Stimulated activated CD4-positive, alpha-beta T cell treated with anti-CD3 and anti-CD28 coated beads, Interleukin-15, amount 100 ng/mL, for 24 hours (primary cell): Measurements from ENCODE around the gene ID2.
"Not testable (repeated sequence)": the region's sequence is repeated elsewhere in the genome, so short reads cannot be mapped to it uniquely, and the experiment has no call there.

Source experiments
- DNase-seq: peaks from one replicate; pipeline ENCODE4 v3.0.0-alpha.2; 2020

Gene ID2

GRCh38 chr2:8691859-8692437 is 10.1 kb downstream of the ID2 start:
- DNase-seq: no peak

DNA sequence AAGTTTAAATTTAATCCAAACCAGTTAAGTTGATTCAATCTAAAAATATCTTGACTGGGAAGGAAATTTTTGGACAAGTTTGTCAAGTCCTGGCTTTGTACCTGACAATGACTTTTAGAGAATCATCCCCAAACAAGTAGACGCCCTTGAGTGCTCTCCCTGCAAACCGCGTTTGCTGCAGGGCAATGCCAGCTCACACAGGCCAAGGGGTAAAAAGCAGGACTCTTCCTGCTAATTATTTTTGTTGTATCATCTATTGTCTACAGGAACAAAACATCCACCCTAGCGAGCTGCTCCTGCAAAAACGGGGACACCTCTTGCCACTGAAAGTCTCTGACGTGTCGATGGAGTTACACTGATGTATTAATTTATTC is 10.9 kb downstream of the ID2 start:
- DNase-seq: no peak

GRCh38 chr2:8693157-8693821 is 11.4 kb downstream of the ID2 start:
- DNase-seq: peak; percentile 63

DNA sequence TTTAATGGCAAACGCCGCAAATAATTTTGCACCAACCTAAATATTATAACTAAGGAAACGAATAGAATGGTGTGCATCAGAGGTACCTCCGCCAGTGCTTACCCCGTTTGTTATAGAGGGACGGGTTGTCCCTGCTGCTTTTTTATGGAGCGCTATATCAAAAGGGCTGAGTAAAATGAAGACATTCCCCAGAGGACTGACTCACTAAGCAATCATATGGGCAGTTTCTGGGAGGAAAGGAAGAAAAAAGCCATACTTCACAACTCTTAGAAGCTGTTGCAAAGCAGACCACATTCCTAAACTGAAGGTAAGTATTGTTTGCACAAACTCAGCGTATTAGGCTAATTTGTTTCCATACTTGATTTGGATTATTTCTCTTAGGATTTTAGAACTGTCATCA is 12.9 kb downstream of the ID2 start:
- no peak for DNase-seq

GRCh38 chr2:8697190-8697589 is 15.3 kb downstream of the ID2 start:
- DNase-seq: no peak

DNA sequence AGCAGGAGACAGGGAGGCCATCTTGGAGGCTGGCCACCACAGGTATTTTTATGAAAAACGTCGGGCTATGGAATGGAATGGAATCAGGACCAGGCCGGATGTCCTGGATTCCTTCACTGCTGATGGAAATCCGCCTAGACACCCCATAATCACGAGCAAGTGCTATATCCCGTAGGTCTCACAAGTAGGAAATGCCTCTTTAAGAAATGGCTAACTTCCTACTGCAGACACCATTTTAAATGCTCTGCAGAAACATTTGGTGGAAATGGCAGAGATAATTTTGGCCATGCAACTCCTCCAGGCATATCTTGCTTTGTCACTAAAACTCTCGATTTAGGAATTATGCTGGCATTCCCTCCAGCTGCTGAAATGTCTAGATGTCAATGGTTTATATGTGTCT is 18.0 kb downstream of the ID2 start:
- DNase-seq: no peak

GRCh38 chr2:8701681-8702379 is 20.0 kb downstream of the ID2 start:
- no peak for DNase-seq

GRCh38 chr2:8704906-8705305 is 23.1 kb downstream of the ID2 start:
- DNase-seq: no peak

- no peak for DNase-seq
These were observed 27.8 kb downstream of the ID2 start for GRCh38 chr2:8709611-8710010.

- no peak for DNase-seq
These were observed 29.1 kb downstream of the ID2 start for GRCh38 chr2:8710951-8711350.

DNA sequence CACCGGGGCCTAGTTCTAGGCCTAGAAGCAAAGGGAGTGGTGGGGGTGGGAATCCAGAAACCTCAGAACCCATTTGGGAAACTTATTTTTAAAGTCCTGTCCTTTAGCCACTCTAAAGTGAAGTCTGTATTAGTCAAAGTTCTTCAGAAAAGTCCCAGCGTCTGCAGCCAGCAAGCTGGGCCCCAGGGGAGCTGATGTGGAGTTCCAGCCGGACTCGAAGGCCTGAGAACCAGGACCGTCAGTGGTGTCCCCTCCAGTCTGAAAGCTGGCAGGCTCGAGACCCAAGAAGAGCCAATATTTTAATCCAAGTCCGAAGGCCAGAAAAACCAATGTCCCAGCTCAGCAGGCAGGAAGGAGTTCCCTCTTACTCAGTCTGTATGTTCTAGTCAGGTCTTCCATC is 32.4 kb downstream of the ID2 start:
- no peak for DNase-seq

DNA sequence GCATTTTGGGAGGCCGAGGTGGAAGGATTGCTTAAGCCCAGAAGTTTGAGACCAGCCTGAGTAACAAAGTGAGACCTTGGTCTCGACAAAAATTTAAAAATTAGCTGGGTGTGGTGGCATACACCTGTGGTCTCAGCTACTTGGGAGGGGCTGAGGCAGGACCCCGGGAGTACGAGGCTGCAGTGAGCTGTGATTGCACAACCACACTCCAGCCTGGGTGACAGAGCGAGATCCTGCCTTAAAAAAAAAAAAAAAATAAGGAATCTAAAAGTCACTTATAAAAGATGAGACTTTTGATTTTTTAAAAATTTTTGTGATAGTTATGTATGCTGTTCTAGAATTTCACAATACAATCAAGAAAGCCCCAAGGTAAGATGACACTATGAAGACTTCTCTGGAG is 33.1 kb downstream of the ID2 start:
- DNase-seq: no peak

GRCh38 chr2:8719528-8719927 is 37.7 kb downstream of the ID2 start:
- no peak for DNase-seq

GRCh38 chr2:8720741-8721140 is 38.9 kb downstream of the ID2 start:
- DNase-seq: no peak

GRCh38 chr2:8721410-8721809 is 39.6 kb downstream of the ID2 start:
- no peak for DNase-seq

- no peak for DNase-seq
These were observed 41.1 kb downstream of the ID2 start for GRCh38 chr2:8722986-8723385.

DNA sequence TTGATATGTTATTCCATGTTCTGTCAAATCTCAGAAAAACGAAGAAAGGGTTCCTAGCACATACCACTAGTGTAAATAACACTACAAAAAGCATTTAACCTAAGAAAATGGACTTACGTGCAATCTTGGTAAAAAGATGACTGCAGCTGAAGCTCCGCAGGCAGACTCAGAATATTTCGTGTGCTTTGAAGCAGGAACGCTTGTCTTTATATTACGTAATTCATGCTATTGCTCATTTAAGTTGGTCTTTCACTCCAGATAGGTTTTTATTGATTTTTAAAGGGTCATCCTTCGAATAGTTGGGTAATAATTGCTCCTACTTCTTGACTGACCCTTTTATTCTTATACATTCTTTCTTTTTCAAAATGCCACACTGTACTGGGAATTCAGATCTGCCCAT is 44.0 kb downstream of the ID2 start:
- no peak for DNase-seq

GRCh38 chr2:8728305-8729015 is 46.6 kb downstream of the ID2 start:
- no peak for DNase-seq

DNA sequence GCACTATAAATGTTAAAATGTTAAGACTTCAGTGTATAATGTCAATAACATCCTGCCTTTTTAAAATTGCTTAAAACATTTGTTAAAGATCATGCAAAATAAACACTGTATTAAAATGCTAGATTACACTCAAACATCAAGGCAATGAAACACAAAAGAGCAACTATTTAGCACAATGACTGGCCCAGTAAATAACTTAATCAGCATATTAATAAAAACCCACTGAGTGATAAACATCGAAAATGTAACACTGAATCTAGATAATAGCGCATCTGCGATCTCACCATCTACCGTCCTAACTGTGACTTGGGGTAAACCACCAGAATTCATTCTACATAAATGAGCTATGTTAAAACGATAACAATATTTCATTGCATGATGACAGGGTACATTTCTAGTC is 47.2 kb downstream of the ID2 start:
- DNase-seq: not testable (repeated sequence)

DNA sequence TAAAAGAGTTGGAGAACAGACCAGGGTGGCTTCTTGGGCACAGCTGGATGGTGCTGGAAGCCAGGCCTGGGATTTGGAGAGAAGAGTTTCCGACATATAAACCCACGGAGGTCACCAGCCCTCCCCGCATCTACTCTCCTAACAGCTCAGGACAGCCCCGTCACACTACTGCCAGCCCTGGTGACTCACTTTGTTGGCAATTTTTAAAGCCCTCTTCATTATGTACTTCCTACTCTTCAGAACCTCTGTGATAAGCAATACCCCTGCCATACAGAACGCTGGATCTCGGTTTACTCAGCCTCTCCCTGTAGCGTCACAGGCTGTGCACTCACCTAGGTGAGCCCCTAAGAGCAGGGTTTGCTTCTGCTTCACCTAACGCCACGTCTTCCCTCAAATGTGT is 48.1 kb downstream of the ID2 start:
- DNase-seq: no peak

DNA sequence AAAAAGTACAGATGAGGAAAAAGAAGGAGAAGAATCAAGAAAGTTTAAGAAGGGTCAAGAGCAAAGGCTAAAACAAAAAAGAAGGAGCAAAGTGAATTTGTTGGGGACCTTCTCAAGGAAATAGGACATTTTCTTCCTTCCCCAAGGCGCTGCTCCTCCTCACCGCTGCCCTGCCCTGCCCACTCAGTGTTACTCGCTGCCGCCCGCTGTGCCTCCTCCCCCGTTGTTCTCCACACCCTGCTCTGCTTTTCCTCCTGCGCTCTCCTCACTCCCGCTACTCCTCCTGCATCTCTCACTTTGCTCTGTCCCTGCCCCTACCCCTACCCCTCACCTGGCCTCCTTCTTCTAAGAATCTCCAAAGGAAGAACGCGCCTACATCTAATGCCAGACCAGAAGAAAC is 50.7 kb downstream of the ID2 start:
- no peak for DNase-seq
